KMS-11 (cell line): ENCODE data around the gene GMPPA.

Experiments used
- H2AFZ ChIP-seq: fragments of 200-600 bp; sonication (generic); 2 replicates; pipeline ENCODE4 v1.6.1; 2016; ENCODE audit warnings: antibody characterized with exemption, mixed run types, low read depth
- H3K27ac ChIP-seq: fragments of 200-600 bp; sonication (generic); 2 replicates; pipeline ENCODE4 v1.6.1; 2016; ENCODE audit warnings: mild to moderate bottlenecking, mixed run types
- H3K27me3 ChIP-seq: fragments of 200-600 bp; sonication (generic); 2 replicates; pipeline ENCODE4 v1.6.1; 2017; ENCODE audit warnings: mild to moderate bottlenecking, low read depth, mixed run types, moderate library complexity; ENCODE audit not compliant: insufficient read depth
- H3K36me3 ChIP-seq: fragments of 200-600 bp; sonication (generic); 2 replicates; pipeline ENCODE4 v1.6.1; 2017; ENCODE audit warnings: mild to moderate bottlenecking, mixed run types; ENCODE audit not compliant: insufficient read depth
- H3K4me1 ChIP-seq: fragments of 200-600 bp; sonication (generic); 2 replicates; pipeline ENCODE4 v1.6.1; 2016; ENCODE audit warnings: mild to moderate bottlenecking, low read depth, mixed run types; ENCODE audit not compliant: poor library complexity, severe bottlenecking
- H3K4me2 ChIP-seq: fragments of 200-600 bp; sonication (generic); 2 replicates; pipeline ENCODE4 v1.7.0; 2016; ENCODE audit warnings: mild to moderate bottlenecking, mixed run types
- H3K4me3 ChIP-seq: fragments of 200-600 bp; sonication (generic); IDR thresholded peaks from 2 replicates; pipeline ENCODE4 v1.6.1; 2017; ENCODE audit warnings: low read depth, low read length, mixed read lengths; ENCODE audit not compliant: insufficient read depth
- H3K79me2 ChIP-seq: fragments of 200-600 bp; sonication (generic); 2 replicates; pipeline ENCODE4 v1.6.1; 2016; ENCODE audit warnings: low read depth, mixed run types; ENCODE audit not compliant: insufficient read depth
- H3K9ac ChIP-seq: fragments of 200-600 bp; sonication (generic); 2 replicates; pipeline ENCODE4 v1.6.1; 2016; ENCODE audit warnings: mild to moderate bottlenecking, mixed run types
- H4K20me1 ChIP-seq: fragments of 200-600 bp; sonication (generic); 2 replicates; pipeline ENCODE4 v1.6.1; 2016; ENCODE audit warnings: mild to moderate bottlenecking, mixed run types; ENCODE audit not compliant: insufficient read depth
- TF ChIP-seq, protein P1 (sequence below): fragments of 200-600 bp; sonication (generic); conservative IDR thresholded peaks from 2 replicates; pipeline ENCODE4 v1.6.1; 2017; ENCODE audit warnings: low read depth, mild to moderate bottlenecking, antibody characterized with exemption, low read length, moderate library complexity, mixed read lengths

GMPPA gene

DNA sequence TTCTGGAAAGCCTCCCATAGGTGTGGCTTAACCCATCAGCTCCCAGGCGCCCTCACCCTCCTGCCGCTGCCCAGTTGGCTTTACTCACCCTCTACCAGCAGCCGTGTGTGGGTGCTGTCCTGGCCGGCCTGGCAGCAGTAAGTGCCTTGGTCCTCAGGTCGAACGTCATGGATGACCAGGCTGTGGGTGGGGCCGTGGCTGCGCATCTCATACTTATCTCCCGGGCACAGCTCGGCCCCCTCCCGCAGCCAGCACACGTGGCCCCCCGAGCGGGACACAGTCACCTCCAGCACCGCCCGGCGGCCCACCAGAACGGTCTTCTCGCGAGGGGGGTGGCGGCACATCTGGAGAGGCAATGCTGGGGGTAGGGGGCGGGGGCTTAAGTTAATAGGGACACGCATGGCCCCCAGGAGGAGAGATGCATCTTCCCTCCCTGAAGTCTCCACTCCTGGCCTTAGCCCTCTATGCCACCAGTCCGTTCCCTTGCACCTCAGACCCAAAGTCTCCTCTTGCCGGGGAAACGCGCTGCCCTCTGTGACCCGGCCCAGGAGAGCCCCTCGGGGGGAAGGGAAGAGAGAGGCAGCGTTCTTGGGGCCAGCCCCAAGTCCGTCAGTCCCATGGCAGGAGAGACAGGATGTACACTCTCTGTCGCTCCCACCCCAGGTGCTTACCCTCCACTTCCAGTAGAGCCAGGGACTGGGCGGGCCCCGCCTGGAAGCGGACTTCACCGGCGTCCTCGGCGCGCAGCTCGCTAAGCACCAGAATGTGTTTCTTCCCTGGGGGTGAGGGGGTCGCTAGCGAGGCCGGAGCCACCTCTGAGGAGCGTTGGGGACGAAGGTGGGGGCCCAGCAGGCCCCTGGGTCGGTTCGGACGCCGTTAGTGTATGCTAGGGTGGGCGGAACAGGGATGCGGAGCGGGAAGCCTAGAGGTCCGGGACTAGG lies 53.0 kb downstream of the GMPPA start:
- no peak overlapping the region for H3K9ac ChIP-seq
- no peaks in the 10 kb centered on the region for H4K20me1 ChIP-seq
- TF ChIP-seq, protein P1, sequence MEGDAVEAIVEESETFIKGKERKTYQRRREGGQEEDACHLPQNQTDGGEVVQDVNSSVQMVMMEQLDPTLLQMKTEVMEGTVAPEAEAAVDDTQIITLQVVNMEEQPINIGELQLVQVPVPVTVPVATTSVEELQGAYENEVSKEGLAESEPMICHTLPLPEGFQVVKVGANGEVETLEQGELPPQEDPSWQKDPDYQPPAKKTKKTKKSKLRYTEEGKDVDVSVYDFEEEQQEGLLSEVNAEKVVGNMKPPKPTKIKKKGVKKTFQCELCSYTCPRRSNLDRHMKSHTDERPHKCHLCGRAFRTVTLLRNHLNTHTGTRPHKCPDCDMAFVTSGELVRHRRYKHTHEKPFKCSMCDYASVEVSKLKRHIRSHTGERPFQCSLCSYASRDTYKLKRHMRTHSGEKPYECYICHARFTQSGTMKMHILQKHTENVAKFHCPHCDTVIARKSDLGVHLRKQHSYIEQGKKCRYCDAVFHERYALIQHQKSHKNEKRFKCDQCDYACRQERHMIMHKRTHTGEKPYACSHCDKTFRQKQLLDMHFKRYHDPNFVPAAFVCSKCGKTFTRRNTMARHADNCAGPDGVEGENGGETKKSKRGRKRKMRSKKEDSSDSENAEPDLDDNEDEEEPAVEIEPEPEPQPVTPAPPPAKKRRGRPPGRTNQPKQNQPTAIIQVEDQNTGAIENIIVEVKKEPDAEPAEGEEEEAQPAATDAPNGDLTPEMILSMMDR = no peak
- H3K4me1 ChIP-seq = no peaks in the 10 kb centered on the region
- H2AFZ ChIP-seq = peak overlapping the region; percentile 80
- no peaks in the 10 kb centered on the region for H3K36me3 ChIP-seq
- H3K27me3 ChIP-seq = peaks cover 84% of the 10 kb centered on the region
- peak overlapping the region; percentile 65 for H3K4me2 ChIP-seq
- no peaks in the 10 kb centered on the region for H3K79me2 ChIP-seq
- H3K4me3 ChIP-seq = peak overlapping the region; percentile 85
- no peak overlapping the region for H3K27ac ChIP-seq

DNA sequence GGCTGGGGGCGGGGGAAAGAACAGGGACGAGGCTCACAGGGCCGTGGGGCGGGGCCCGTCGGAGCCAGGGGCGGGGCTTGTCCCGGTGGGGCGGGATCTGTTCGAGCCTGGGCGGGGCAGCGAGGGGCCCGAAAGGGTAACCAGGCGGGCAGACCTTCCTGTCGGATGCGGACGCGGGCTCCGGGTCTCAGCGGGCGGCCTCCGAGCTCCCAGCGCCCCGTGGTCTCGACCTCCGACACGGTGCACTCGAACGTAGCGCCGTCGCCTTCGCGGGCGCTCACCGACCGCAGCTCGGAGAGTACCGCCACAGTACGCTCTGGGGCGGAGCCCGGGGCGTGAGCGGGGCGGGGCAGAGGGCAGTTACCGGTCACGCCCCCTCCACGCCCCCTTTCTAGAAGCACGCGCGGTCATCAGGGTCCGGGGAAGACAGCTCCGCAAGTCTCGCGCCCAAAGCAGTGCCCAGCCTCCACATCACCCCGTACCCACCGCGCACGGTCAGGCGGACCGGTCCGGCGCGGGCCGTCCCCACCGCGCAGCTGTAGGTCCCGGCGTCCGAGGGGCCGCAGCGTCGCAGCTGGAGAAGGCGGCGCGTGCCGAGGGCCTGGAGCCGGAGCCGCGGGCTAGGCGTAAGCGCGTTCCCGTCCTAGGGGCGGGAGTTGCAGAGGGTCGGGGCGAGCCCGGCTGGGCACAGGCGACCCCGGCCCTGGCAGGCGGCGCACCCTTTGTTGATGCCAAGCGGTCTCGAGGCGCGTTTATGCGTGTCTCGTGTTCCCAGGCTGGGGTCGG lies 53.9 kb downstream of the GMPPA start:
- no peaks in the 10 kb centered on the region for H4K20me1 ChIP-seq
- H2AFZ ChIP-seq = peak overlapping the region; percentile 80
- TF ChIP-seq, protein P1 = no peak
- peaks cover 83% of the 10 kb centered on the region for H3K27me3 ChIP-seq
- H3K9ac ChIP-seq = no peak overlapping the region
- peak overlapping the region; percentile 65; the same call in 1 of the 2 replicates for H3K4me2 ChIP-seq
- H3K36me3 ChIP-seq = no peaks in the 10 kb centered on the region
- H3K79me2 ChIP-seq = no peaks in the 10 kb centered on the region
- H3K4me1 ChIP-seq = no peaks in the 10 kb centered on the region
- no peak overlapping the region for H3K27ac ChIP-seq
- peak overlapping the region; percentile 85 for H3K4me3 ChIP-seq

DNA sequence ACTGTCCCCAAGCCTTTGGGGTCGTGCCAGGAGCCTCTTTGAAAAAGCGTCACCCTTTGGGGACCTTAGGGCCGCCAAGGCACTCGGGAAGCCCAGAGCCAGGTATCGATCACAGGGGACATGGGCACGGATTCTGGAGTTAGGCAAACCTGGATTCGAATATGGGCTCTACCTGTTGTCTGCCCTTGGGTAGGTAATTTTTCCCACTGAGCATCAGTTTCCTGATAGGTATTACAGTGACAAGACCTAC lies 54.4 kb downstream of the GMPPA start:
- H2AFZ ChIP-seq = 0 out of 2 replicates have a peak overlapping the region, but pooled peaks have one; percentile 80
- TF ChIP-seq, protein P1 = no peak
- H4K20me1 ChIP-seq = no peaks in the 10 kb centered on the region
- H3K27me3 ChIP-seq = peaks cover 81% of the 10 kb centered on the region
- peak overlapping the region; percentile 63 for H3K4me3 ChIP-seq
- H3K36me3 ChIP-seq = no peaks in the 10 kb centered on the region
- H3K4me2 ChIP-seq = no peak overlapping the region; the same call in 1 of the 2 replicates
- H3K27ac ChIP-seq = no peak overlapping the region
- no peaks in the 10 kb centered on the region for H3K79me2 ChIP-seq
- H3K9ac ChIP-seq = no peak overlapping the region
- no peaks in the 10 kb centered on the region for H3K4me1 ChIP-seq

DNA sequence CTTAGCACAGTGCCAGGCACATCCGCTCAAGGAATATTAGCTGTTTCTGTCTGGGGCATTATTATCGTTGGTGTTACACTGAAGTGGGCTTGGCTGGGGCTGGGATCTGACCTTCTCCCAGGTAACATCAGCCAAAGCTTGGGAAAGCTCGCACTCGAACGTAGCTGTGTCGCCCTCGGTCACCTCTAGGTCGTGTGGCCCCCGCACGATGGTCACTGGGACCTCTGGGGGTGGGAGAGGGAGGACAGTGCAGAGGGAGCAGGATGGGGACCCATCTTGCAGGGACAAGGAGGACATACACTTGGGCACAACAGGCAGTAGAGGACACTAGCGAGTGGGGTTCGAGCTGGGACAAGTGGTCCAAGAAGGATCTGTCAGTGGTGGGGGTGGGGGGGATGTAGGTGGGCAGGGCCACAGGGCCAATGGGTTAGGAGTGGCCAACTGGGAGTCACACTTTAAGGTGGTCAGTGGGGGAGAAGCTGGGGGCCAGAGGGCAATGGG lies 54.8 kb downstream of the GMPPA start:
- no peaks in the 10 kb centered on the region for H3K4me1 ChIP-seq
- H3K9ac ChIP-seq = no peak overlapping the region
- H3K4me2 ChIP-seq = no peak overlapping the region
- TF ChIP-seq, protein P1 = no peak
- H2AFZ ChIP-seq = no peak overlapping the region
- no peak overlapping the region for H3K27ac ChIP-seq
- peaks cover 81% of the 10 kb centered on the region for H3K27me3 ChIP-seq
- H4K20me1 ChIP-seq = no peaks in the 10 kb centered on the region
- no peak overlapping the region for H3K4me3 ChIP-seq
- no peaks in the 10 kb centered on the region for H3K36me3 ChIP-seq
- H3K79me2 ChIP-seq = no peaks in the 10 kb centered on the region
